ENCODE data around the gene EML1. TPM values are rescaled to one million over a fixed set of nuclear protein-coding genes. Genes with fewer than 3 reads are reported as not detected.
A peak's percentile ranks its signal among the peaks of the same experiment; 100 is the strongest.

The EML1 gene
- total and polyA plus RNA-seq, 7 donors, result 3.1 to 40.4 (median 7.5) TPM

DNA sequence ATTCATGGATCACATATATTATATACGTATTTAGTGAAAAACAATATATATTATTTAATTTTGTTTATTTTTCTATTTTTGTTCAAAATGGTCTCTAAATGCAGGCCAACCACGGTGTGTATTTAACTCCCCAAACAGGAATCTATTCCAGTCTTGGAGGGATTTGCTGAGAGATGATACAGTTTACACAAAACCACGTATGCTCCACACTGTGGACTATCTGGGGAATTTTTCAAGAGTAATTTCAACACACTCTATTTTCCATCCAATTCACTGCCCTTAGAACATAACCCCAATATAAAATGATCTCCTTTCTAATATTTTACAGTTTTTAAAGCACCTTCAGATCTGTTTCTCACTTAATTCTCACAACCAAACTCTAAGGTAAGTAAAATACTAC is 15.3 kb downstream of the EML1 start:
- H3K36me3 ChIP-seq (ENCODE audit: insufficient read depth in 1 of 2, low read depth in 1 of 2), result no peaks in the 10 kb centered on the region
- no peak overlapping the region for H3K27ac ChIP-seq
- peaks cover 21% of the 10 kb centered on the region for H3K4me1 ChIP-seq
- 62 to 89% (median 81%) methylated on average over 3 of the region's 3 CpGs for WGBS, 3 donors
- peak in 1 of 4 donors; percentile 29 for ATAC-seq
- DNase-seq, result no peak
- TF ChIP-seq, protein P1, sequence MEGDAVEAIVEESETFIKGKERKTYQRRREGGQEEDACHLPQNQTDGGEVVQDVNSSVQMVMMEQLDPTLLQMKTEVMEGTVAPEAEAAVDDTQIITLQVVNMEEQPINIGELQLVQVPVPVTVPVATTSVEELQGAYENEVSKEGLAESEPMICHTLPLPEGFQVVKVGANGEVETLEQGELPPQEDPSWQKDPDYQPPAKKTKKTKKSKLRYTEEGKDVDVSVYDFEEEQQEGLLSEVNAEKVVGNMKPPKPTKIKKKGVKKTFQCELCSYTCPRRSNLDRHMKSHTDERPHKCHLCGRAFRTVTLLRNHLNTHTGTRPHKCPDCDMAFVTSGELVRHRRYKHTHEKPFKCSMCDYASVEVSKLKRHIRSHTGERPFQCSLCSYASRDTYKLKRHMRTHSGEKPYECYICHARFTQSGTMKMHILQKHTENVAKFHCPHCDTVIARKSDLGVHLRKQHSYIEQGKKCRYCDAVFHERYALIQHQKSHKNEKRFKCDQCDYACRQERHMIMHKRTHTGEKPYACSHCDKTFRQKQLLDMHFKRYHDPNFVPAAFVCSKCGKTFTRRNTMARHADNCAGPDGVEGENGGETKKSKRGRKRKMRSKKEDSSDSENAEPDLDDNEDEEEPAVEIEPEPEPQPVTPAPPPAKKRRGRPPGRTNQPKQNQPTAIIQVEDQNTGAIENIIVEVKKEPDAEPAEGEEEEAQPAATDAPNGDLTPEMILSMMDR (IDR thresholded peaks at IDR 0.05), result no peak
- no peak overlapping the region for H3K4me3 ChIP-seq
- intact Hi-C loops (cut with DNase I), result no loop called here
- H3K9me3 ChIP-seq, result no peaks in the 10 kb centered on the region
- no peaks in the 10 kb centered on the region for H3K27me3 ChIP-seq (ENCODE audit: insufficient read depth in 3 of 3, low read length in 2 of 3)

DNA sequence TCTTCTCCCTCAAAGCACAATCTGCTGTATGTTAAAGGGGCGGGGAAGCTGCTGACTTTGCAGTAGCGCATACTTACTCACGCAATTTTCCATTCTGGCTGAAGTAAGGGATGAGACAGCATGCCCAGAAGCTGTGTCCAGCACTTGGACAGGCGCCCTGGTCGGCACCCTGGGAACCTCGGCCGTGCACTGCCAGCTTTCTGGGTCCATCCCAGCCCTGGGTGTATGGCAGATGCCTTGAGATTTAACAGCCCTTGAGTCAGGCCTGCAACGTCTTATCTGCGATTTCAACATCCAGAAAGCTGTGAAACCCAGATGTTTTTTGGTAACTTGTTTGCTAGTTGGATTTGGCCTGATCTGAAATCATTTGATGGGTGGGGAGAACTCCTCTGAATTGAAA is 16.1 kb downstream of the EML1 start:
- Histone ChIP-seq H3K4me3 (no peak overlapping the region), H3K4me1 (peaks cover 20% of the 10 kb centered on the region), H3K27me3 (ENCODE audit: insufficient read depth in 3 of 3, low read length in 2 of 3) (no peaks in the 10 kb centered on the region), H3K27ac (peak overlapping the region; percentile 61), H3K9me3 (no peaks in the 10 kb centered on the region), H3K36me3 (ENCODE audit: insufficient read depth in 1 of 2, low read depth in 1 of 2) (no peaks in the 10 kb centered on the region)
- ATAC-seq (peak; percentile 86 to 98 (median 93)), DNase-seq (peak; percentile 79 to 92)
- WGBS, 3 donors, result 20 to 28% (median 26%) methylated on average over 9 of the region's 9 CpGs
- intact Hi-C loops (cut with DNase I), result no loop called here
- TF ChIP-seq, protein P1 (IDR thresholded peaks at IDR 0.05), result no peak

DNA sequence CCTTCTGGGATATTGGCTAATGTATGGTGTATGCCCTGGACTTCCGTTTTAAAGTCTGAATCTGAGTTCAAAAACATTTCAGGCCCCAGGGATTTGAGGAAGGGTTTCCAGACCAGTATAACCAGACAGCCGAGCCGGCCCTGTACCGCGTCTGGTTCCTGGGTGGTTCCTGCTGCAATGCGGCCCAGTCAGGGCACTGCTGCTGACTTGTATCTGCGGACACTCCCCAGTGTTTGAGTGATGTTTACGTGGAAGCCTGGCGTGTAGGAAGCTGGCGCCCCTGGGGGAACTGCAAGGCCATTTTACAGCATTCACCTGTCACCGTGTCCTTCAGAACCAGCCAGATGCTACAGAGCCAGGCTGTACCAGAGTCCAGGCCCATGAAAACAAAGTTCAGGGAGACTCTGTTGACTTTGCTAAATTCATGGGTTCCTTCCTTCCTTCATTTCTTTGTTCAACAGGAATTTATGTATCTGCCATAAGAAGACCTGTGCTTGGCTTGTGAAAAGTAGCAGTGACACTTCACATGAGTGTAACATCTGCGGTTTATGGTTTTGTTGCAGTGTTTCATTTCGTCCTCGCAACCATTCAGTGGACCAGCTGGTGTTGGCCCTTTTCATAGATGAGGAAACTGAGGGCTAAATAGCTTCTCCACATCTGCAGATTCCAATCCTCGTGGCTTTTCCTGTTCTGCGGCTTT is 16.8 kb downstream of the EML1 start:
- TF ChIP-seq, protein P1 (IDR thresholded peaks at IDR 0.05), result no peak

DNA sequence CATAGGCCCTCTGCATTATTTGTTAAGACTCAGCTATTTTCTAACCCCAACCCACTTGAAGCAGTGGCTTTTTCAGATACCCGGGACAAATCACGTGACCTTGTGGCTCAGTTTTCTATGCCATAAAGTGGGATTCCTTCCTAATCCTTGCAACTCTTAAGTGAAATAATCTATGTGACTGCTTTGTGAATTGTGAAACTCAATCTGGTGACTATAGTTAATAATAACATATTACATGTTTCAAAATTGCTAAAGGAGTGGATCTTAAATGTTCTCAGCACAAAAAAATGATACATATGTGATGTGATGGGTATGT is 17.3 kb downstream of the EML1 start:
- DNase-seq (no peak), ATAC-seq (no peak)
- H3K4me3 ChIP-seq, result no peak overlapping the region
- intact Hi-C loops (cut with DNase I), result loop anchor here in 1 of 2 donors (5.0 kb wide), 1 partner anchor 72 kb away; no protein-coding TSS in a partner anchor
- no peak overlapping the region for H3K27ac ChIP-seq
- no peaks in the 10 kb centered on the region for H3K9me3 ChIP-seq
- H3K27me3 ChIP-seq (ENCODE audit: insufficient read depth in 3 of 3, low read length in 2 of 3), result no peaks in the 10 kb centered on the region
- 85 to 97% (median 86%) methylated on average over 2 of the region's 2 CpGs for WGBS, 3 donors
- no peaks in the 10 kb centered on the region for H3K36me3 ChIP-seq (ENCODE audit: insufficient read depth in 1 of 2, low read depth in 1 of 2)
- peaks cover 20% of the 10 kb centered on the region for H3K4me1 ChIP-seq
- TF ChIP-seq, protein P1 (IDR thresholded peaks at IDR 0.05), result no peak

More for the DNA sequence above, 16.8 kb downstream of the EML1 start:
- H3K4me3 ChIP-seq, result no peak overlapping the region
- DNase-seq (peak; percentile 51 to 75), ATAC-seq (peak; percentile 53 to 67 (median 60))
- H3K36me3 ChIP-seq (ENCODE audit: insufficient read depth in 1 of 2, low read depth in 1 of 2), result no peaks in the 10 kb centered on the region
- no peaks in the 10 kb centered on the region for H3K27me3 ChIP-seq (ENCODE audit: insufficient read depth in 3 of 3, low read length in 2 of 3)
- WGBS, 3 donors, result 50 to 76% (median 54%) methylated on average over 16 of the region's 16 CpGs
- intact Hi-C loops (cut with DNase I), result loop anchor here in 1 of 2 donors (5.0 kb wide), 1 partner anchor 72 kb away; no protein-coding TSS in a partner anchor
- peaks cover 20% of the 10 kb centered on the region for H3K4me1 ChIP-seq
- no peaks in the 10 kb centered on the region for H3K9me3 ChIP-seq
- peak overlapping the region; percentile 61 for H3K27ac ChIP-seq
